ENCODE measurements around the gene GRIK2.

Gene GRIK2

GRCh38 chr6:101537753-101538316 is 144.3 kb downstream of the GRIK2 start:
- in situ Hi-C loops (cut with MboI; ENCODE audit: low sequenced_read_pairs): no loop called here

GRCh38 chr6:101539510-101540245 is 146.2 kb downstream of the GRIK2 start:
- in situ Hi-C loops (cut with MboI; ENCODE audit: low sequenced_read_pairs): no loop called here

DNA sequence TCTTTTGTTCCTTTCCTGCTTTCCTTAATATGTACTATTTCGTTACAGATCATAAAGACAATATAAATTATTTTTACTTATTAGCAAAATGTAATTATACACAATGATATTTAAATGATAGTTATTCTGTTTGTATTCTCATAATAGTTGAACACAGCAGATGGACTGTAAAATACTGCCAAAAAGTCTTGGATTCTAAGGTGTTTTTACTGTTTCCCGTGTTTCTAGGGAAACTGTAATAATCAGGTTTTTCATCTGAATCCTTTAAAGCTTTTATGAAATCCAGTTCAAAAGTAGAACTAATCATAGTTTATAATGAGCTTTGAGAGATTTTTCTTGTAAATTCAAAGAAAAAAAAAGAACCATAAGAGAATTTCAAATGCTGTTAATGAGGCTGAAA is 148.4 kb downstream of the GRIK2 start:
- in situ Hi-C loops (cut with MboI; ENCODE audit: low sequenced_read_pairs): no loop called here

GRCh38 chr6:101543796-101544195 is 150.3 kb downstream of the GRIK2 start:
- in situ Hi-C loops (cut with MboI; ENCODE audit: low sequenced_read_pairs): no loop called here

DNA sequence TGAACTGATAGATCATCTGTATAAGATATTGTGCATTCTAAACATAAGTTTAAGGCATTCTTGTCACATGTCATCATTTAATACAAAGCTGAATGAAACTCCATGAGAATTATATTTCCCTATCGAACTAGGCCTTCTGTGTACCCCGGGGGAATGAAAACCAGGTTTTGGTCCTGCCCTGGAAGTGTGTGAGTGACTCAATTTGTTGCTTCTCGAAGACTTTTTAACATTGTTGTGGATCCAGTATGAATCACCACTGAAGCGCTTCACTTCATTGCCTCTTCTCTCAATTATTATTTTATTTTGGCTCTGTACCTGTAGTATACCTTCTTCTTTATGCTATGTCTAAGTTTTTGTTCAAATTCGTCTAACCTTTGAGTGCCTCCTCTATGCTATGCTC is 150.8 kb downstream of the GRIK2 start:
- in situ Hi-C loops (cut with MboI; ENCODE audit: low sequenced_read_pairs): no loop called here

DNA sequence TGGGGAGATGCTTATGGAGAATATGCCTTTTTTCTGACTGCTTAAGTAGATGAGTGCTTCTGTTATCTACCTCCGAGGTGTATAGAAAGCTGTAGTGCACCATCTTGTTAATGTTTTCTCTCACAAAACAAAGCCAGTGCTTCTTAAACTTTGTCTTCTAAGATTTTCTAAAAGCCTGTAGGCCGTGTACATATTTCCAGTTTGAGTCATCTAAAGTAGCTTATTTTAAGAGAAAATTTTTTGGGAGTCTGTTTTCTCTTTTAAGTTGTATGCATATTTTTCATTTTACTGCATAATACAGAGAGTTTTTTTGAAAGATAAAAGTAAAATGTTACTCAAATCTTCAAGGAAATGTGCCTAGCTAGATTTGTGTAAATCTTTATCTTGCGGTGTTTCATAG is 151.7 kb downstream of the GRIK2 start:
- in situ Hi-C loops (cut with MboI; ENCODE audit: low sequenced_read_pairs): no loop called here

- in situ Hi-C loops (cut with MboI; ENCODE audit: low sequenced_read_pairs): no loop called here
Observed at GRCh38 chr6:101550451-101550850, 156.9 kb downstream of the GRIK2 start.

DNA sequence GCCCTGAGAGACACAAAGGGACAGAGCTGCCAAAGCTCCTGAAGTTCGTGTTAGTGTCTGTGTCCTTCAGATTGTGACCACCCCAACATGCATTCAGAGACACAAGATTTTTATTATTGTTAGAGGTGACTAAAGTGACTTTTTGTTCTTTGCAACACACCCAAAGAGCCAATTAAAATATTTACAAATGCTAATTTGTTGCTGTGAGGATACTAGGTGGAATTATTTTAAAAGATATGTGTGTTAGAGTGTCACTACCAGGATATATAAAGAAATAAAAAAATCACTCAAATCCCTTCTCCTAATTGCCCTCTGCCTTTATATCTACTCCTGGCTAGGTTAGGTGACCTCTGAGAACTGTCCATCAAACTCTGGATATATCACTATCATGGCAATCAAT is 160.7 kb downstream of the GRIK2 start:
- in situ Hi-C loops (cut with MboI; ENCODE audit: low sequenced_read_pairs): no loop called here

DNA sequence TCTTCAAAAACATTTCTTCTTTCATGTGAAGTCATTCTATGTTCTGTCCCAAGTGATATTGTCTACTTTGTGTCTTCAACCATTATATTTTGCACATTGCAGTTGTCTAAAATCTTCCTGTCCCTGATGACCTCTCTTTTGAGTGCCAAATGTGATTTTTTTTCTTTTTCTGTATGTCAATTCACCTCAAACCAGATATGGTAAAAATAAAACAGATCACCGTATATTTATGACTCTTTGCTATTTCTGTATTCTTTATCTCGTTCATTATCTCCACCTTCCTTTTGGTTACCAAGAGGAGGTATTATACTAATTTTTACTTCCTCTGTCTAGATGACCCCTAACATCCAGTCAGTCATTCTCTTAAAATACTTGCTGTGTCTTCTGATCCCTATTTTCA is 165.2 kb downstream of the GRIK2 start:
- in situ Hi-C loops (cut with MboI; ENCODE audit: low sequenced_read_pairs): no loop called here

DNA sequence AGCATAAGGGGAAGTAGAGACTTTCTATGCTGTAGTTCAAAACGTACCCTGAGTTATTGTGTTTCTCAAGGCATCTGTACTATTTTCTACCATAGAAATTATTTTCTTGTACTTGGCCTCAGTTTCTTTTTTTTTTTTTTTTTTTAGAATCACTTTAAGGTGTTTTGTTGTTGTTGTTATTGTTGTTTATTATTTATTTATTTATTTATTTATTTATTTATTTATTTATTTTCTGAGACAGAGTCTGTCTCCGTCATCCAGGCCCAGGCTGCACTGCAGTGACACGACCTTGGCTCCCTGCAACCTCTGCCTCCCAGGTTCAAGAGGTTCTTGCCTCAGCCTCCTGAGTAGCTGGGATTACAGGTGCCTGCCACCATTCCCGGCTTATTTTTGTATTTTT is 179.1 kb downstream of the GRIK2 start:
- in situ Hi-C loops (cut with MboI; ENCODE audit: low sequenced_read_pairs): no loop called here

DNA sequence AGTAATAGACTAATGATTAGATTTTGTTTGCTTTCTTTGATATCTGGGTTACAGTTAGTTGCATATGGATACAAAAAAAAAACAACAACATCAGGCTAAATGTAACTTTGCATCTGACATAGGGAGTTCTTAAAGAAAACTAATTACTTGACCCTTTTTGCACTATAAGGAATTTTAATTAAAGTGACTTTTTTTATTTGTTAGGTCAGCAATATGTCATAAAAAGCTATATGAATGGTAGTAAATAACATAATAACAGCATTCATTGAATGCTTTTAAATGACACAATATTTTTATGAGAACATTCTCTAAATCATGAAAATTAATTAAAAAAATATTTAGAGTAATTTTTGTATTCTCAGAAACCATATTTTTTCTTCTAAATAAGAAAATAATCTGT is 183.6 kb downstream of the GRIK2 start:
- in situ Hi-C loops (cut with MboI; ENCODE audit: low sequenced_read_pairs): no loop called here

DNA sequence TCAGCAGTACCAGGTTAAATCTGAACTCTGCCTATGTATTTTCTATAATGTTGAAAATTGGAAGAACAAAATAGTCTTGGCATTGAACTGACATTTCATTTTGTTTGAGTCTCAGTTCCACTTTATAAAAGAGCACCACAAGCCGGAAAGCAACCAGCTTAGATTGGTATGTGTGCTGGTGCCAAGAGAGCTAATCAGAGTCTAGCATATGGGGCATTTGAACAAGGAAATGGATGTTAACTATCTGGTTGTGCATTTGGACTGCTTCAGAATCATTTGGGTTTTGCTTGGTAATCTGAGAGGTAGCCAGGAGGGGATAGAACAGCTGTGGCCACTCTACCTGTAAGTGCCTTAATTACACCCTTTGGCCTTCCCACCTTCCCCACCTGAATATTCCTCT is 184.8 kb downstream of the GRIK2 start:
- in situ Hi-C loops (cut with MboI; ENCODE audit: low sequenced_read_pairs): no loop called here

DNA sequence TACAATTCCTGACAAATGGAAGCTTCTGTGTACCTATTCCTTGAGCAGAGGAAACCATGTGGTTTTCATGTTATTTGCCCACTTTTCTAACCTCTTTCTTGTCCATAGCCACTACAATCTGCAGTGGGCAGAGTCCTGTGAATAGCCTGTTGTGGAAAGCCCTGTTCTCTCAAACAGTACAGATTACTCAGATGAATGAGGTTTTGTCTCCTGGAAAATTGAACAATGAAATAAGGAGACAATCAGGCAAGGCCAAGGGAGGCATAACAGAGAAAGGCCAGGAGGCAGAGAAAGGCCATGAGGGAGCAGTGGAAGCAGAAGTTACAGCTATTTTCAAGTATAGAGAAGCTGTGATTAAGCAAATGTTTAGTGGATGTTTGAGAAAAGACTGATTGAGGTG is 189.3 kb downstream of the GRIK2 start:
- in situ Hi-C loops (cut with MboI; ENCODE audit: low sequenced_read_pairs): no loop called here

DNA sequence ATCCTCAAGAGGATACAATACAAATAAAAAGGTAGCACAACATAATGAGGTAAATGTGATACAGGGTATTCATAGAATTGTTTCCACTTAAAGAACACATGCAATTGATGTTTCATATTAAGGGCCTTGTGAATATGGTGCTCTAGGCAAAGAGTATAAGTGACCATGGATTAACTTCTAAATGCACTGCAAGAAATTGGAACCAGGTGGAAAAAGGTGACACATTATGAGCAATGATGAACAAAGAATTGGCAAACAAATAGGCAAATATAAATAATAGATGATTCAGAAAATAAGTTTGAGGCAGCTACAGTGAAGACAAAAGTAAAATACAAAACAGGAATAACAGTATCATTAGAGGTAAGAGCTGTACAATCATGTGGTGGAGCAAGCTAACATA is 192.0 kb downstream of the GRIK2 start:
- in situ Hi-C loops (cut with MboI; ENCODE audit: low sequenced_read_pairs): no loop called here

- in situ Hi-C loops (cut with MboI; ENCODE audit: low sequenced_read_pairs): no loop called here
Observed at GRCh38 chr6:101588343-101588742, 194.8 kb downstream of the GRIK2 start.

DNA sequence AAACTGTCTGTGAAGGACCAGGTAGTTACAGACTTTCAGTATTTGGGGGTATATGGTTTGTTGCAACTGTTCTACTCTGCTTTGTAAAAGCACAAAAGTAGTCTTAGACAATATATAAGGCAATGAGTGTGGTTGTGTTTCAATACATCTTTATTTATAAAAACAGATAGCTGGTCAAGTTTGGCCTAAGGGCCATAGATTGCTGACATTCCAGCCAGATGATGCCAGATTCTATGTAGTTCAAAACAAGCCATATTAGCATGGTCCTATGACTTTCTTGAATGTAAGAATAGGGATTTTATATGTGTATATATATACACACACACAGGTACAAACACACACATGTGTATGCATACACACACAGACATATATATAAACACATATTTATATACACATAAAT is 201.8 kb downstream of the GRIK2 start:
- in situ Hi-C loops (cut with MboI; ENCODE audit: low sequenced_read_pairs): no loop called here

GRCh38 chr6:101597693-101598092 is 204.2 kb downstream of the GRIK2 start:
- in situ Hi-C loops (cut with MboI; ENCODE audit: low sequenced_read_pairs): no loop called here

- in situ Hi-C loops (cut with MboI; ENCODE audit: low sequenced_read_pairs): no loop called here
Observed at GRCh38 chr6:101605426-101605825, 211.9 kb downstream of the GRIK2 start.

GRCh38 chr6:101605874-101606273 is 212.4 kb downstream of the GRIK2 start:
- in situ Hi-C loops (cut with MboI; ENCODE audit: low sequenced_read_pairs): no loop called here

DNA sequence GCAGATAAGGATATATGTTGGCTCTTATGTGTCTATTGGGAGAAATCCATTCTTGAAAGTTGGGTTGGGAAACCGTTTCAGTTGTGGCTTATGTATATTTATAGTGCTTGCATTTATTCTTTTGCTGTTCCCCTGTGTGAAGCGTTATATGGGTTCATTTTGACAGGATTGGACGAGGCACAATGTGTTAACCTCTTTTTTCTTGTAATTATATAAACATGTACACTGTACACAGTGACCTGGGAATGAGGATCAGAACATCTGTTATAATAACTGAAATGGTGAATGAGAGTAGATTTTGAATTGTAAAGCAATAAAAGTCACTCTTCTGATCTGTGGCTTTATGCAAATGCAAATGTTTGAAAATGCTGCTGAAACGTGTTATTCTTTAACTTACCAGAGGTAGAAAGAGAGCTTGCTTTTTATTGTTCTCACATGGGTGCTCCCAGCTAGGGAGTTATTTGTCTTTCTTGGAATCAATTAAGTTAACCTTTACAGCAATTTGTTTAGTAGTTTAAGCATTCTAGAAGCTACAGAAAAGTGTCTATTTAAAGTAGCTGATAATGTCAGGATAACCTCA is 213.7 kb downstream of the GRIK2 start:
- in situ Hi-C loops (cut with MboI; ENCODE audit: low sequenced_read_pairs): no loop called here

- in situ Hi-C loops (cut with MboI; ENCODE audit: low sequenced_read_pairs): no loop called here
Observed at GRCh38 chr6:101608703-101609102, 215.2 kb downstream of the GRIK2 start.

GRCh38 chr6:101613556-101613955 is 220.0 kb downstream of the GRIK2 start:
- in situ Hi-C loops (cut with MboI; ENCODE audit: low sequenced_read_pairs): no loop called here

- in situ Hi-C loops (cut with MboI; ENCODE audit: low sequenced_read_pairs): no loop called here
Observed at GRCh38 chr6:101614774-101615173, 221.3 kb downstream of the GRIK2 start.
